ENCODE measurements around the gene GNG12.
"Not testable (repeated sequence)": the region's sequence is repeated elsewhere in the genome, so short reads cannot be mapped to it uniquely, and the experiment has no call there.

The GNG12 gene

GRCh38 chr1:67731322-67731721 is 101.9 kb downstream of the GNG12 start:
- DNase-seq (ENCODE audit: low spot score) = no peak

- not testable (repeated sequence) for DNase-seq (ENCODE audit: low spot score)
Observed at GRCh38 chr1:67730312-67730711, 103.0 kb downstream of the GNG12 start.

GRCh38 chr1:67729872-67730271 is 103.4 kb downstream of the GNG12 start:
- DNase-seq (ENCODE audit: low spot score) = no peak

- peak; percentile 92 for DNase-seq (ENCODE audit: low spot score)
Observed at GRCh38 chr1:67726224-67726623, 107.0 kb downstream of the GNG12 start.

- DNase-seq (ENCODE audit: low spot score) = no peak
Observed at GRCh38 chr1:67724928-67725560, 108.2 kb downstream of the GNG12 start.

GRCh38 chr1:67723620-67724019 is 109.6 kb downstream of the GNG12 start:
- peak; percentile 92 for DNase-seq (ENCODE audit: low spot score)

- no peak for DNase-seq (ENCODE audit: low spot score)
Observed at GRCh38 chr1:67723126-67723525, 110.1 kb downstream of the GNG12 start.

- no peak for DNase-seq (ENCODE audit: low spot score)
Observed at GRCh38 chr1:67722292-67722944, 110.8 kb downstream of the GNG12 start.

GRCh38 chr1:67721650-67722291 is 111.5 kb downstream of the GNG12 start:
- no peak for DNase-seq (ENCODE audit: low spot score)

GRCh38 chr1:67721112-67721511 is 112.2 kb downstream of the GNG12 start:
- no peak for DNase-seq (ENCODE audit: low spot score)

GRCh38 chr1:67719329-67720196 is 113.7 kb downstream of the GNG12 start:
- no peak for DNase-seq (ENCODE audit: low spot score)

GRCh38 chr1:67717876-67718275 is 115.4 kb downstream of the GNG12 start:
- no peak for DNase-seq (ENCODE audit: low spot score)

- DNase-seq (ENCODE audit: low spot score) = no peak
Observed at GRCh38 chr1:67716800-67717199, 116.5 kb downstream of the GNG12 start.

GRCh38 chr1:67715819-67716218 is 117.4 kb downstream of the GNG12 start:
- no peak for DNase-seq (ENCODE audit: low spot score)

- DNase-seq (ENCODE audit: low spot score) = peak; percentile 86
Observed at GRCh38 chr1:67713057-67713846, 120.0 kb downstream of the GNG12 start.

GRCh38 chr1:67711855-67712212 is 121.4 kb downstream of the GNG12 start:
- no peak for DNase-seq (ENCODE audit: low spot score)

- DNase-seq (ENCODE audit: low spot score) = no peak
Observed at GRCh38 chr1:67711158-67711854, 122.0 kb downstream of the GNG12 start.

- DNase-seq (ENCODE audit: low spot score) = peak; percentile 57
Observed at GRCh38 chr1:67710417-67710816, 122.8 kb downstream of the GNG12 start.

- DNase-seq (ENCODE audit: low spot score) = no peak
Observed at GRCh38 chr1:67708606-67709005, 124.7 kb downstream of the GNG12 start.

GRCh38 chr1:67705735-67706453 is 127.4 kb downstream of the GNG12 start:
- no peak for DNase-seq (ENCODE audit: low spot score)
